Measurements from ENCODE around the gene DVL1. TPM values are rescaled to one million over a fixed set of nuclear protein-coding genes. Genes with fewer than 3 reads are reported as not detected.

Gene DVL1
- total and polyA plus RNA-seq, 9 of the 15 experiments (the other 6 are each of a cell fraction or from before 2014, with no cell fraction given): 0.62 to 135 (median 24.3) TPM

DNA sequence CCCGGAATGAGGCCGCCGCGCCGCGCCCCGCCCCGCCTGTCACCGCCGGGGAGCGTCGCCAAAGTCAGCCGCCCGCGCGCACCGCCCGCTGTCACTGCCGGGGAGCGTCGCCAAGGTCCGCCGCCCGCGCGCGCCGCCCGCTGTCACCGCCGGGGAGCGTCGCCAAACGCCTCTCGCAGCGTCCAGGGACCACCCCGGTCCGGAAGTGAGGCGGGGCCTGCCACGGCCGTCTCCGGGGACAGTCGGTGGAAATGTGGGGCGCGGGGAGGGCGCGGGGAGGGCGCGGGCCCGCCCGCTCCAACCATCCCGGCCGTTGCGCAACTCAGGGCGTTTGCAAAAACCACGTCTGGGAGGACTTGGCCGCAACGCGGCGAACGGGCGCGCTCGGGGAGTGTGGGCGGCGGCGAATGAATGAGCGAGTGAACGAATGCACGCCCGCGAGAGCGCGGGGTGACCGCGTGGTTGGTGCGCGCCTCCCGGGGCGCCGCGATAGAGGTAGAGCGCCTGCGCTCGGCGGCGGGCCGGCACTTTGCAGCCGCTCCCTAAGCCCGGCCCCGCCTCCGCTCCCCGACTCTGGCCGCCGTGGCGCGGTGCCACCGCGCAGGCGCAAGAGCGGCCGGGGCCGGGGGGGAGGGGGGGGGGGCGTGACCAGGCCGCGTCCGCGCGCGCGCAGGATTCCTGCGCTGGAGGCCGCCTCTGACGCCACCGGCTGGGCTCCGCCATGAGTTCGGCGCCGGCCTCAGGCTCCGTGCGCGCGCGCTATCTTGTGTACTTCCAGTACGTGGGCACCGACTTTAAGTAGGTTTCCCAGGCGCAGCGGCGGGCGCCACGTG, 41.1 kb downstream of the DVL1 start, which contains the start of the genes ACAP3 and PUSL1 (continued):
- TF ChIP-seq ZFX (CRISPR knock-in tag; IDR thresholded peaks at IDR 0.05): peak; percentile 66
- TF ChIP-seq, protein P1, sequence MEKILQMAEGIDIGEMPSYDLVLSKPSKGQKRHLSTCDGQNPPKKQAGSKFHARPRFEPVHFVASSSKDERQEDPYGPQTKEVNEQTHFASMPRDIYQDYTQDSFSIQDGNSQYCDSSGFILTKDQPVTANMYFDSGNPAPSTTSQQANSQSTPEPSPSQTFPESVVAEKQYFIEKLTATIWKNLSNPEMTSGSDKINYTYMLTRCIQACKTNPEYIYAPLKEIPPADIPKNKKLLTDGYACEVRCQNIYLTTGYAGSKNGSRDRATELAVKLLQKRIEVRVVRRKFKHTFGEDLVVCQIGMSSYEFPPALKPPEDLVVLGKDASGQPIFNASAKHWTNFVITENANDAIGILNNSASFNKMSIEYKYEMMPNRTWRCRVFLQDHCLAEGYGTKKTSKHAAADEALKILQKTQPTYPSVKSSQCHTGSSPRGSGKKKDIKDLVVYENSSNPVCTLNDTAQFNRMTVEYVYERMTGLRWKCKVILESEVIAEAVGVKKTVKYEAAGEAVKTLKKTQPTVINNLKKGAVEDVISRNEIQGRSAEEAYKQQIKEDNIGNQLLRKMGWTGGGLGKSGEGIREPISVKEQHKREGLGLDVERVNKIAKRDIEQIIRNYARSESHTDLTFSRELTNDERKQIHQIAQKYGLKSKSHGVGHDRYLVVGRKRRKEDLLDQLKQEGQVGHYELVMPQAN (IDR thresholded peaks at IDR 0.05; ENCODE audit: borderline replicate concordance): peak; percentile 66
- TF ChIP-seq, protein P2, sequence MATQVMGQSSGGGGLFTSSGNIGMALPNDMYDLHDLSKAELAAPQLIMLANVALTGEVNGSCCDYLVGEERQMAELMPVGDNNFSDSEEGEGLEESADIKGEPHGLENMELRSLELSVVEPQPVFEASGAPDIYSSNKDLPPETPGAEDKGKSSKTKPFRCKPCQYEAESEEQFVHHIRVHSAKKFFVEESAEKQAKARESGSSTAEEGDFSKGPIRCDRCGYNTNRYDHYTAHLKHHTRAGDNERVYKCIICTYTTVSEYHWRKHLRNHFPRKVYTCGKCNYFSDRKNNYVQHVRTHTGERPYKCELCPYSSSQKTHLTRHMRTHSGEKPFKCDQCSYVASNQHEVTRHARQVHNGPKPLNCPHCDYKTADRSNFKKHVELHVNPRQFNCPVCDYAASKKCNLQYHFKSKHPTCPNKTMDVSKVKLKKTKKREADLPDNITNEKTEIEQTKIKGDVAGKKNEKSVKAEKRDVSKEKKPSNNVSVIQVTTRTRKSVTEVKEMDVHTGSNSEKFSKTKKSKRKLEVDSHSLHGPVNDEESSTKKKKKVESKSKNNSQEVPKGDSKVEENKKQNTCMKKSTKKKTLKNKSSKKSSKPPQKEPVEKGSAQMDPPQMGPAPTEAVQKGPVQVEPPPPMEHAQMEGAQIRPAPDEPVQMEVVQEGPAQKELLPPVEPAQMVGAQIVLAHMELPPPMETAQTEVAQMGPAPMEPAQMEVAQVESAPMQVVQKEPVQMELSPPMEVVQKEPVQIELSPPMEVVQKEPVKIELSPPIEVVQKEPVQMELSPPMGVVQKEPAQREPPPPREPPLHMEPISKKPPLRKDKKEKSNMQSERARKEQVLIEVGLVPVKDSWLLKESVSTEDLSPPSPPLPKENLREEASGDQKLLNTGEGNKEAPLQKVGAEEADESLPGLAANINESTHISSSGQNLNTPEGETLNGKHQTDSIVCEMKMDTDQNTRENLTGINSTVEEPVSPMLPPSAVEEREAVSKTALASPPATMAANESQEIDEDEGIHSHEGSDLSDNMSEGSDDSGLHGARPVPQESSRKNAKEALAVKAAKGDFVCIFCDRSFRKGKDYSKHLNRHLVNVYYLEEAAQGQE (IDR thresholded peaks at IDR 0.05; ENCODE audit: borderline replicate concordance): no peak
- TF ChIP-seq, protein P2 (CRISPR knock-in tag; IDR thresholded peaks at IDR 0.05; ENCODE audit: low read depth): no peak
- no peak for TF ChIP-seq CSDE1 (IDR thresholded peaks at IDR 0.05)
- TF ChIP-seq PRMT5 (CRISPR knock-in tag; IDR thresholded peaks at IDR 0.05): 0 out of 2 replicates have a peak, but pooled peaks have one; percentile 55
- TF ChIP-seq CC2D1A (IDR thresholded peaks at IDR 0.05): no peak
- TF ChIP-seq, protein P3, sequence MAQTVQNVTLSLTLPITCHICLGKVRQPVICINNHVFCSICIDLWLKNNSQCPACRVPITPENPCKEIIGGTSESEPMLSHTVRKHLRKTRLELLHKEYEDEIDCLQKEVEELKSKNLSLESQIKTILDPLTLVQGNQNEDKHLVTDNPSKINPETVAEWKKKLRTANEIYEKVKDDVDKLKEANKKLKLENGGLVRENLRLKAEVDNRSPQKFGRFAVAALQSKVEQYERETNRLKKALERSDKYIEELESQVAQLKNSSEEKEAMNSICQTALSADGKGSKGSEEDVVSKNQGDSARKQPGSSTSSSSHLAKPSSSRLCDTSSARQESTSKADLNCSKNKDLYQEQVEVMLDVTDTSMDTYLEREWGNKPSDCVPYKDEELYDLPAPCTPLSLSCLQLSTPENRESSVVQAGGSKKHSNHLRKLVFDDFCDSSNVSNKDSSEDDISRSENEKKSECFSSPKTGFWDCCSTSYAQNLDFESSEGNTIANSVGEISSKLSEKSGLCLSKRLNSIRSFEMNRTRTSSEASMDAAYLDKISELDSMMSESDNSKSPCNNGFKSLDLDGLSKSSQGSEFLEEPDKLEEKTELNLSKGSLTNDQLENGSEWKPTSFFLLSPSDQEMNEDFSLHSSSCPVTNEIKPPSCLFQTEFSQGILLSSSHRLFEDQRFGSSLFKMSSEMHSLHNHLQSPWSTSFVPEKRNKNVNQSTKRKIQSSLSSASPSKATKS (CRISPR knock-in tag; IDR thresholded peaks at IDR 0.05): no peak
- TF ChIP-seq ZEB2 (IDR thresholded peaks at IDR 0.05): no peak
- TF ChIP-seq ARNT (IDR thresholded peaks at IDR 0.05): no peak
- 0 out of 2 replicates have a peak, but pooled peaks have one; percentile 58 for TF ChIP-seq ESRRA (IDR thresholded peaks at IDR 0.05; ENCODE audit: borderline replicate concordance, low read depth)
- TF ChIP-seq KHSRP (IDR thresholded peaks at IDR 0.05): no peak
- TF ChIP-seq, protein P4, sequence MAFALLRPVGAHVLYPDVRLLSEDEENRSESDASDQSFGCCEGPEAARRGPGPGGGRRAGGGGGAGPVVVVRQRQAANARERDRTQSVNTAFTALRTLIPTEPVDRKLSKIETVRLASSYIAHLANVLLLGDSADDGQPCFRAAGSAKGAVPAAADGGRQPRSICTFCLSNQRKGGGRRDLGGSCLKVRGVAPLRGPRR (CRISPR knock-in tag; IDR thresholded peaks at IDR 0.05): no peak
- TF ChIP-seq MTA1 (IDR thresholded peaks at IDR 0.05; ENCODE audit: borderline replicate concordance): peak; percentile 61; the same call in 1 of the 2 replicates
